Common myeloid progenitor, CD34-positive (primary cell): ENCODE results near the gene AHDC1.

Source experiments
- CTCF ChIA-PET: fragments of 350-600 bp; sonication (Branson Sonifier 250); formaldehyde crosslinking; loops from one replicate; lab custom pipeline; 2021; ENCODE audit warnings: antibody characterized with exemption; lab: Charles Lee
- POLR2A ChIA-PET: fragments of 350-600 bp; sonication (Branson Sonifier 250); formaldehyde crosslinking; loops from one replicate; lab custom pipeline; 2021; ENCODE audit warnings: antibody characterized with exemption; lab: Charles Lee
- DNase-seq, 3 donors: peaks; one replicate each; pipeline versions ENCODE4 v3.0.0 to v3.0.0-alpha.2; 2013
- H3K27ac ChIP-seq, 2 experiments: 1 replicate in 1 of 2; 2 replicates in 1 of 2; pipeline ENCODE4 v1.7.0; 2013; ENCODE audit warnings: inconsistent platforms in 2 of 2, low read length in 2 of 2, mild to moderate bottlenecking in 2 of 2, low read depth in 1 of 2, moderate library complexity in 1 of 2; ENCODE audit not compliant: severe bottlenecking in 2 of 2, insufficient read depth in 1 of 2, poor library complexity in 1 of 2
- H3K27me3 ChIP-seq, 5 experiments: replicated peaks in 2 of 5; 1 replicate in 3 of 5; 2 replicates in 2 of 5; pipeline versions ENCODE4 v1.6.1 to v1.7.0; 2013; ENCODE audit warnings: low read length in 4 of 5, mild to moderate bottlenecking in 2 of 5, moderate library complexity in 2 of 5, inconsistent platforms in 1 of 5; ENCODE audit not compliant: insufficient read depth in 5 of 5, control insufficient read depth in 4 of 5
- H3K36me3 ChIP-seq, 4 experiments: 1 replicate in 2 of 4; 2 replicates in 2 of 4; pipeline versions ENCODE4 v1.6.1 to v1.7.0; 2013; ENCODE audit warnings: low read length in 3 of 4, control low read depth in 1 of 4, mild to moderate bottlenecking in 1 of 4; ENCODE audit not compliant: control insufficient read depth in 4 of 4, insufficient read depth in 4 of 4
- H3K4me1 ChIP-seq, 4 experiments: 1 replicate in 3 of 4; 2 replicates in 1 of 4; pipeline versions ENCODE4 v1.6.1 to v1.7.1; 2013; ENCODE audit warnings: low read length in 3 of 4, mild to moderate bottlenecking in 3 of 4, control low read depth in 1 of 4, inconsistent platforms in 1 of 4, moderate library complexity in 1 of 4; ENCODE audit not compliant: control insufficient read depth in 4 of 4, insufficient read depth in 4 of 4; ENCODE audit errors: control extremely low read depth in 1 of 4
- H3K4me3 ChIP-seq, 7 experiments: 1 replicate in 4 of 7; 2 replicates in 3 of 7; pipeline versions ENCODE4 v1.5.1 to v1.7.0; 2013; ENCODE audit warnings: mild to moderate bottlenecking in 7 of 7, low read length in 6 of 7, moderate library complexity in 6 of 7, inconsistent platforms in 2 of 7, low read depth in 2 of 7, control low read depth in 1 of 7; ENCODE audit not compliant: insufficient read depth in 4 of 7, control insufficient read depth in 1 of 7; ENCODE audit errors: extremely low read depth in 1 of 7
- H3K9me3 ChIP-seq, 5 experiments: 1 replicate in 4 of 5; 2 replicates in 1 of 5; pipeline versions ENCODE4 v1.6.1 to v1.7.1; 2013; ENCODE audit warnings: low read length in 4 of 5, mild to moderate bottlenecking in 2 of 5, inconsistent platforms in 1 of 5, low read depth in 1 of 5, moderate library complexity in 1 of 5; ENCODE audit not compliant: control insufficient read depth in 4 of 5, insufficient read depth in 2 of 5; ENCODE audit errors: control extremely low read depth in 1 of 5
- WGBS: methylation state at CpG from one replicate; pipeline ENCODE4 v1.1.5; 2013; ENCODE audit not compliant: insufficient coverage; 5-methylcytosine and 5-hydroxymethylcytosine counted together

Gene AHDC1

DNA sequence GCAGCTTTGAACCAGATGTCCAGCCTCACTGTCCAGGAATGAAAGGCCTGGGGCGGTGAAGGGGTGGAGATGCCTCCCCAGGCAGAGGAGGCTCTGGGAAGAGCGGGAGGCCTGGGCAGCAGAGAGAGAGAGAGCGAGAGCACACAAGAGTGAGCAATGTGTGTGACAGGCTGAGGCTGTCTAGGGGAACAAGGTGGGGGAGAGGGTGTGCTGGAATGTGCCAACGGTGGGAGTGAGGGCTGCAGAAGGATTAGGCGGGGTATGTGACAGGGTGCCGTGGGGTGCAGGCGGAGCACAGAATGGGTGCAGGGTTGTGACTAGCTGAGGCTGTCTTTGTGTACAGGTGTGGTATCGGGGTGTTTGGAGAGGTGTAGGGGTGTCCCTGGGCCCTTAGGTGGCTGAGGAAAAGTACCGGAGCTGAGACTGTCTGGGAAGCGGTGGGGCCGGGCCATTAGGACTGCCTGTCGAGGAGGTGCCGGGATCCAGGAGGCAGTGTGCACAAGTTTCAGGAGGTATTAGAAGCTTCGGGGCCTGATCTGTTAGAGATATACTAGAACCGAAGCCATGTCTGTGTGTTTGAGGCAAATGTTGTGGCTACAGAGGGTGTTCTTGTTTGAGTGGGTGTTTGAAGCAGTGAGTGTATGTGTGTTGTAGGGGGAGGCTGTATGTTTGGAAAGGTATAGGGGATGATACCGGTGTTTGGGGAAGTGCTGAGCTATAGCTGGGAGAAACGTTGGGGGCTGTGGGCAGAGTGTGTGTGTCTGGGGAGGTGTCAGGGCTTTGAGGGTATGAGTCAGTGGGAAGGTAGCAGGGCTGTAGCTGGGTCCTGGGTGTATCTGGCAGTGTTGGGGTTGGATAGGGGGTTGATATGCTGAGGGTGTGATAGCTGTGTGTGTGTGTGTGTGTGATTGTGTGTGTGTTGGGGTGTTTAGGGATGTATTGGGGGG is 9.1 kb downstream of the AHDC1 start:
- peak overlapping the region in 1 of 7 experiments; percentile 38 for H3K4me3 ChIP-seq
- H3K27me3 ChIP-seq: no peaks in the 10 kb centered on the region
- H3K36me3 ChIP-seq: peaks cover 0 to 24% (median 0%) of the 10 kb centered on the region in 4 experiments
- ChIA-PET CTCF (interaction anchor here (0.7 to 2.6 kb wide), 8 partner anchors 11 to 74 kb away, joined by 3 to 9 read pairs (median 4); no protein-coding TSS in a partner anchor), POLR2A (interaction anchor here (1.1 kb wide), 1 partner anchor 105 kb away, joined by 3 read pairs; the partner anchor contains the start of gene WASF2)
- peaks cover 7 to 75% (median 69%) of the 10 kb centered on the region in 4 experiments for H3K4me1 ChIP-seq
- 87% methylated on average over 17 of the region's 17 CpGs for WGBS
- DNase-seq: peak in 2 of 3 donors; percentile 66 to 75
- no peaks in the 10 kb centered on the region for H3K9me3 ChIP-seq
- no peak overlapping the region for H3K27ac ChIP-seq

DNA sequence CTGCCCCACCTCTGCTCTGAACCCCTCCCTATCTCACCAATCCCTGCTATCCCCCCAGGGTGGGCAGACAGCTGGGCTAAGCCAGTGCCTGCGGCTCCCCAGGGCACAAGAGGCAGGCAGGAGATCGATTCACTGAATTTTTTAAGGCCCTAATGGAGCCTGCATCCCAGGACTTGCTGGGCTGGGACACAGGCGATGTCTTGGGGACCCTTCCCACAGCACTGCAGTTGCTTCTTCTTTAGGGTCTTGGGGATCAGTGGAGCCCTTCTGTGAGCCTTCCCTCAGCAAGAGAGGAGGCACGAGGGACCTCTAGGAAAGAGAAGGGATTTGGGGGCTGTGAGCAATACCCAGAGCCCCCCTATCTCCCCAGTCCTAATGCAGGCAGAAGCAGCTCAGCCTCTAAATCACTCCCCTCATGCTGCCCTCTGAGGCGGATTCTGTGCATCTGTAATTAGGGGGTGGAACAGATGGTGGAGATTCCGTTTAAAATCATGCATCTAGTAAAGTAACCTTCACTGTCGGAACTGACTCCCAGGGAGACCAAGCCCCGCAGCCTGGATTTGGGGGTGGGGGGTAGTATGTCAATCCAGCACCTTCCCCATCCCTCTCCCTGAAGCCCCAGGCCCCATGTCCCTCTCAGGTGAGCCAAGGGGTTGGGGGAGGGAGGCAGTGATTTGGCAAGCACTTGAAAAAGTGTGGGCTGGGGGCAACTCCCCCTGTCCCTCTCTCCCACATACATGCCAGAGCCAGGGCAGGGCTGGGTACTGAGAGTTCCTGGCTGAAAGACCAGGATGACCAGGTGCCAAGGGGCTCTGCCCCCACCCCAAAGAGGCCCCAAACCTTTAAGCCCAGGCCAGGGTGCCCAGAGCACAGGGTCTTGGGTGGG is 10.0 kb downstream of the AHDC1 start:
- H3K4me1 ChIP-seq: peaks cover 7 to 67% (median 62%) of the 10 kb centered on the region in 4 experiments
- H3K9me3 ChIP-seq: no peaks in the 10 kb centered on the region
- POLR2A ChIA-PET: no interaction called here
- 93% methylated on average over 3 of the region's 8 CpGs for whole genome bisulfite sequencing
- no peak for DNase-seq
- no peak overlapping the region for H3K4me3 ChIP-seq
- CTCF ChIA-PET: interaction anchor here (1.7 to 4.5 kb wide), 2 partner anchors 18 to 35 kb away, joined by 3 to 17 read pairs; no protein-coding TSS in a partner anchor
- no peak overlapping the region for H3K27ac ChIP-seq
- H3K27me3 ChIP-seq: no peaks in the 10 kb centered on the region
- H3K36me3 ChIP-seq: peaks cover 0 to 34% (median 2%) of the 10 kb centered on the region in 4 experiments

DNA sequence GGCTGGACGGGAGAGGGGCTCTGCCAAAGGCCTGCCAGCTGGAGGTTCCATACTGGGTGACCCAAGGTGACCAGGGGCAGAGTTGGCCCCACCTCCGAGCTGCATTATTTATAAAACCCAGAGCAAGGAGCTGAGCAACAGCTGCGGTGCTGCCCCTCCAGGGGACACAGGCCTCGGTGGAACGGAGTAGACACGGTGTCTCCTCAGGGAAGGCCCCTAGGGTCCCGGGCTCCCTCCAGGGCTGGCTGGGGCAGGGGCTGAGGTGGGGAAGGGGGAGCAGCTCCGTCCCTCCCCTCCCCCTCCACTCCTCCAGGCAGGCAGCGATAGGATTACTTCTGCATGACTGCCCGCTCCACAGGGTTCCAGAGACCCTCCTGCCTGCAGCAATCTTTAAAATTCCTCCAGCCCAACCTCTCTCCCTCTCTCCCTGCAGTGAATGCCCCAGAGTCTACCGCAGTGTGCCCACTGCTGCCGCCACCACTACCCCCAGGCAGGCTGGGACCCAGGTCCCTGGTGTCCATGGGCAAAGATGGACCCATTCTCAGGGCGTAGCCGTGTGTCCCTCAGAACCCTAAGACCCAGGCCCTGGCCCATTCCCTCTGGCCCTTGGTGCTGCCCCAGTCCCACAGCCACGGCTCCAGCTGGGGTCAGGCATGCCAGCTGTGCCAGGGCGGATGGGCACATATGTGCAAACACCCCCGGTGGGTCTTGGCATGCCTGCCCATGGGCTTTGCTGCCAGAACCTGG is 10.8 kb downstream of the AHDC1 start:
- Histone ChIP-seq H3K9me3 (no peaks in the 10 kb centered on the region), H3K36me3 (peaks cover 0 to 42% (median 4%) of the 10 kb centered on the region in 4 experiments), H3K4me1 (peaks cover 7 to 65% (median 54%) of the 10 kb centered on the region in 4 experiments), H3K27me3 (no peaks in the 10 kb centered on the region), H3K27ac (no peak overlapping the region), H3K4me3 (no peak overlapping the region)
- WGBS: 98% methylated on average over 11 of the region's 17 CpGs
- POLR2A ChIA-PET: interaction anchor here (1.0 kb wide), 1 partner anchor 11 kb away, joined by 3 read pairs; the partner anchor contains the start of gene AHDC1
- DNase-seq: no peak
- CTCF ChIA-PET: interaction anchor here (1.5 to 4.5 kb wide), 4 partner anchors 9 to 168 kb away, joined by 3 to 17 read pairs (median 8); no protein-coding TSS in a partner anchor

DNA sequence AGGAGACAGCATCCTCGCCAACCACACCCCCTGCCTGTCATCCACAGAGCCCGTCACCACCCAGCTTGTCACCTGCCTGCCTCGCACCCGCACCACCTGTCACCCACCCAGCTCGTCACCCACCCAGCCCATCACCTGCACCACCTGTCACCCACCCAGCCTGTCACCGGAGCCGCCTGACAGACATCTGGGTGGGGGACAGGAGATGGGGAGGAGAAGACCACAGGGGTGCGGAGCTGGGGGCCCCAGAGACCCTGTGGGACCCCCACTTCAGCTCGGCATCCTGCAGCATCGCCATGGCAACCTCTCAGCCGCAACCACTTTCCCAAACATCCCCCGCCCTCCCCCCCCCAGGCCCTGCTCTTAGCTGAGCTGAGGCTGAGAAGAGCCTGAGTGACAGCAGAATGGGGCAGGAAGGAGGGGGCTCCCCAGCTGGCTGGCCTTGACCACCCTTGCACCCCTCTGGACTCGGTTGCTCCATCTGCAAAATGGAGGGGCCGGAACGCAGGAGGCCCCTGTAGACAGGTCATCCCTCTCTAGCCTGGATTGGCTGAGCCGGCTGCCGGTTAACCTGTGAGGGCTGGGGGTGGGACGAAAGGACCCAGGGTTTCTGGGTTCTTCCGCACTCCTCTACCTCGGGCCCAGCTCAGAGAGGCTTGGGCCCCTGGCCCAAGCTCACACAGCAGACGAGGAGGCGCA is 11.6 kb downstream of the AHDC1 start:
- ChIA-PET CTCF (interaction anchor here (1.3 to 4.5 kb wide), 5 partner anchors 9 to 167 kb away, joined by 3 to 17 read pairs (median 5); no protein-coding TSS in a partner anchor), POLR2A (interaction anchor here (1.0 kb wide), 1 partner anchor 12 kb away, joined by 3 read pairs; the partner anchor contains the start of gene AHDC1)
- WGBS: 90% methylated on average over 11 of the region's 22 CpGs
- no peak for DNase-seq
- H3K36me3 ChIP-seq: peaks cover 0 to 46% (median 5%) of the 10 kb centered on the region in 4 experiments
- H3K27me3 ChIP-seq: no peaks in the 10 kb centered on the region
- no peak overlapping the region for H3K4me3 ChIP-seq
- peaks cover 7 to 58% (median 47%) of the 10 kb centered on the region in 4 experiments for H3K4me1 ChIP-seq
- no peak overlapping the region for H3K27ac ChIP-seq
- no peaks in the 10 kb centered on the region for H3K9me3 ChIP-seq

- CTCF ChIA-PET: interaction anchor here (1.0 to 4.5 kb wide), 7 partner anchors 8 to 167 kb away, joined by 3 to 17 read pairs (median 5); no protein-coding TSS in a partner anchor
- DNase-seq: no peak
- no peak overlapping the region for H3K4me3 ChIP-seq
- peaks cover 5 to 50% (median 40%) of the 10 kb centered on the region in 4 experiments for H3K4me1 ChIP-seq
- no peaks in the 10 kb centered on the region for H3K27me3 ChIP-seq
- H3K27ac ChIP-seq: no peak overlapping the region
- POLR2A ChIA-PET: interaction anchor here (1.1 kb wide), 1 partner anchor 35 kb away, joined by 4 read pairs; no protein-coding TSS in a partner anchor
- H3K9me3 ChIP-seq: no peaks in the 10 kb centered on the region
- H3K36me3 ChIP-seq: peaks cover 0 to 53% (median 5%) of the 10 kb centered on the region in 4 experiments
- WGBS: 100% methylated on average over 1 of the region's 4 CpGs
Observed at GRCh38 chr1:27591622-27592021, 12.3 kb downstream of the AHDC1 start.
